ENCODE measurements around the gene PIP5K1B.

Gene PIP5K1B

GRCh38 chr9:69034071-69034470 is 329.0 kb downstream of the PIP5K1B start:
- H3K4me3 ChIP-seq (ENCODE audit: insufficient read length, low read depth): no peak overlapping the region
- H3K27me3 ChIP-seq (ENCODE audit: insufficient read depth, insufficient read length): no peaks in the 10 kb centered on the region
- peaks cover 13% of the 10 kb centered on the region for H3K9me3 ChIP-seq (ENCODE audit: insufficient read depth, low read length)
- TF ChIP-seq ZNF274 (IDR thresholded peaks at IDR 0.05; ENCODE audit: low read depth, low read length): no peak
- TF ChIP-seq SUZ12 (IDR thresholded peaks at IDR 0.05; ENCODE audit: extremely low read depth, insufficient read depth, insufficient read length): no peak
- no peak for TF ChIP-seq YY1 (IDR thresholded peaks at IDR 0.05; ENCODE audit: insufficient read depth, insufficient read length)
- no peak for DNase-seq (ENCODE audit: low read depth, low spot score)
- H3K4me1 ChIP-seq (ENCODE audit: insufficient read depth, insufficient read length): peaks cover 3% of the 10 kb centered on the region
- H3K36me3 ChIP-seq (ENCODE audit: insufficient read depth, insufficient read length, low read length): peaks cover 9% of the 10 kb centered on the region
- no peak overlapping the region for H3K9ac ChIP-seq (ENCODE audit: insufficient read length, low read depth)

- peaks cover 13% of the 10 kb centered on the region for H3K36me3 ChIP-seq (ENCODE audit: insufficient read depth, insufficient read length, low read length)
- H3K9me3 ChIP-seq (ENCODE audit: insufficient read depth, low read length): no peaks in the 10 kb centered on the region
- peak within 1 kb of the TSS; percentile 86 for H3K9ac ChIP-seq (ENCODE audit: insufficient read length, low read depth)
- no peak for TF ChIP-seq YY1 (IDR thresholded peaks at IDR 0.05; ENCODE audit: insufficient read depth, insufficient read length)
- no peak for TF ChIP-seq SUZ12 (IDR thresholded peaks at IDR 0.05; ENCODE audit: extremely low read depth, insufficient read depth, insufficient read length)
- TF ChIP-seq ZNF274 (IDR thresholded peaks at IDR 0.05; ENCODE audit: low read depth, low read length): no peak
- peak; percentile 66 for DNase-seq (ENCODE audit: low read depth, low spot score)
- peak within 1 kb of the TSS; percentile 90 for H3K4me3 ChIP-seq (ENCODE audit: insufficient read length, low read depth)
- no peaks in the 10 kb centered on the region for H3K27me3 ChIP-seq (ENCODE audit: insufficient read depth, insufficient read length)
- H3K4me1 ChIP-seq (ENCODE audit: insufficient read depth, insufficient read length): peaks cover 3% of the 10 kb centered on the region
Observed at GRCh38 chr9:69035438-69036308, 330.6 kb downstream of the PIP5K1B start, which contains the start of gene FXN. Gene FXN (plus strand): TSS chr9:69035752. CDS start chr9:69035783, 31 bp downstream.

GRCh38 chr9:69036309-69036708 is 331.3 kb downstream of the PIP5K1B start:
- Histone ChIP-seq H3K9me3 (ENCODE audit: insufficient read depth, low read length) (no peaks in the 10 kb centered on the region), H3K4me3 (ENCODE audit: insufficient read length, low read depth) (peak overlapping the region; percentile 90), H3K27me3 (ENCODE audit: insufficient read depth, insufficient read length) (no peaks in the 10 kb centered on the region), H3K36me3 (ENCODE audit: insufficient read depth, insufficient read length, low read length) (peaks cover 13% of the 10 kb centered on the region), H3K4me1 (ENCODE audit: insufficient read depth, insufficient read length) (peaks cover 3% of the 10 kb centered on the region), H3K9ac (ENCODE audit: insufficient read length, low read depth) (peak overlapping the region; percentile 86)
- TF ChIP-seq YY1 (IDR thresholded peaks at IDR 0.05; ENCODE audit: insufficient read depth, insufficient read length) (no peak), SUZ12 (IDR thresholded peaks at IDR 0.05; ENCODE audit: extremely low read depth, insufficient read depth, insufficient read length) (no peak)
- no peak for DNase-seq (ENCODE audit: low read depth, low spot score)

- TF ChIP-seq YY1 (IDR thresholded peaks at IDR 0.05; ENCODE audit: insufficient read depth, insufficient read length): no peak
- TF ChIP-seq ZNF274 (IDR thresholded peaks at IDR 0.05; ENCODE audit: low read depth, low read length): no peak
- no peak for TF ChIP-seq SUZ12 (IDR thresholded peaks at IDR 0.05; ENCODE audit: extremely low read depth, insufficient read depth, insufficient read length)
- Histone ChIP-seq H3K4me3 (ENCODE audit: insufficient read length, low read depth) (peak overlapping the region; percentile 90), H3K4me1 (ENCODE audit: insufficient read depth, insufficient read length) (peaks cover 3% of the 10 kb centered on the region), H3K36me3 (ENCODE audit: insufficient read depth, insufficient read length, low read length) (peaks cover 13% of the 10 kb centered on the region), H3K27me3 (ENCODE audit: insufficient read depth, insufficient read length) (no peaks in the 10 kb centered on the region), H3K9me3 (ENCODE audit: insufficient read depth, low read length) (no peaks in the 10 kb centered on the region), H3K9ac (ENCODE audit: insufficient read length, low read depth) (peak overlapping the region; percentile 86)
- DNase-seq (ENCODE audit: low read depth, low spot score): no peak
Observed at GRCh38 chr9:69036799-69037198, 331.8 kb downstream of the PIP5K1B start.

- Histone ChIP-seq H3K4me1 (ENCODE audit: insufficient read depth, insufficient read length) (peaks cover 3% of the 10 kb centered on the region), H3K27me3 (ENCODE audit: insufficient read depth, insufficient read length) (no peaks in the 10 kb centered on the region), H3K4me3 (ENCODE audit: insufficient read length, low read depth) (no peak overlapping the region), H3K9me3 (ENCODE audit: insufficient read depth, low read length) (no peaks in the 10 kb centered on the region), H3K36me3 (ENCODE audit: insufficient read depth, insufficient read length, low read length) (peaks cover 13% of the 10 kb centered on the region), H3K9ac (ENCODE audit: insufficient read length, low read depth) (no peak overlapping the region)
- TF ChIP-seq YY1 (IDR thresholded peaks at IDR 0.05; ENCODE audit: insufficient read depth, insufficient read length) (no peak), ZNF274 (IDR thresholded peaks at IDR 0.05; ENCODE audit: low read depth, low read length) (no peak), SUZ12 (IDR thresholded peaks at IDR 0.05; ENCODE audit: extremely low read depth, insufficient read depth, insufficient read length) (no peak)
- DNase-seq (ENCODE audit: low read depth, low spot score): no peak
Observed at GRCh38 chr9:69040646-69041045, 335.6 kb downstream of the PIP5K1B start.

- peaks cover 8% of the 10 kb centered on the region for H3K4me1 ChIP-seq (ENCODE audit: insufficient read depth, insufficient read length)
Observed at GRCh38 chr9:69044240-69045219, 339.5 kb downstream of the PIP5K1B start.

More at GRCh38 chr9:69044240-69045219, 339.5 kb downstream of the PIP5K1B start:
- Histone ChIP-seq H3K4me3 (ENCODE audit: insufficient read length, low read depth) (no peak overlapping the region), H3K36me3 (ENCODE audit: insufficient read depth, insufficient read length, low read length) (peaks cover 34% of the 10 kb centered on the region), H3K27me3 (ENCODE audit: insufficient read depth, insufficient read length) (no peaks in the 10 kb centered on the region), H3K9me3 (ENCODE audit: insufficient read depth, low read length) (no peaks in the 10 kb centered on the region), H3K9ac (ENCODE audit: insufficient read length, low read depth) (peak overlapping the region; percentile 58)
- no peak for TF ChIP-seq YY1 (IDR thresholded peaks at IDR 0.05; ENCODE audit: insufficient read depth, insufficient read length)
- TF ChIP-seq SUZ12 (IDR thresholded peaks at IDR 0.05; ENCODE audit: extremely low read depth, insufficient read depth, insufficient read length): no peak
- TF ChIP-seq ZNF274 (IDR thresholded peaks at IDR 0.05; ENCODE audit: low read depth, low read length): no peak
- peak; percentile 42 for DNase-seq (ENCODE audit: low read depth, low spot score)

Measured in NT2/D1 (cell line).